GM19397 (cell line): Measurements from ENCODE around the gene NUF2.
"Not testable (repeated sequence)": the region's sequence is repeated elsewhere in the genome, so short reads cannot be mapped to it uniquely, and the experiment has no call there.

Experiments
- ATAC-seq: cut with Tn5 transposase; IDR thresholded peaks from one replicate; pipeline ENCODE4 v1.9.1; 2021; ENCODE audit warnings: mild to moderate bottlenecking, moderate library complexity; ENCODE audit not compliant: unreplicated experiment

Gene NUF2

DNA sequence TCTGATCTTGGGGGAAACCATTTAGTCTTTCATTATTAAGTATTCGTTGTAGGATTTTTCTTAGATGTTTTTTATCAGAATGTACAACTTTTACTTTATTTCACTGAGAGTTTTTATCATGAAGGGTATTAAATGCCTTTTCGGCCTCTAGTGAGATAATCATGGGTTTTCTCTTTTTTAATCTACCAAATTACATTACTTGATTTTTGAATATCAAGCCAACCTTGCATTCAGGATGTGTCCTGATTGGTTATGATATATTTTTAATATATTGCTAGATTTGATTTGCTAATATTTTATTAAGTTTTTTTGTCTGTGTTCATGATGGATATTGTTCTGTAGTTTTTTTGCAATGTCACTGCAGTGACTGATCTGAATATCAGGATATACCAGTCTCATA lies 9.4 kb downstream of the NUF2 start:
- ATAC-seq: no peak

GRCh38 chr1:163335216-163335615 lies 13.5 kb downstream of the NUF2 start:
- no peak for ATAC-seq

- no peak for ATAC-seq
These were observed 15.9 kb downstream of the NUF2 start for GRCh38 chr1:163337631-163338030.

- ATAC-seq: no peak
These were observed 24.6 kb downstream of the NUF2 start for GRCh38 chr1:163346326-163346870.

DNA sequence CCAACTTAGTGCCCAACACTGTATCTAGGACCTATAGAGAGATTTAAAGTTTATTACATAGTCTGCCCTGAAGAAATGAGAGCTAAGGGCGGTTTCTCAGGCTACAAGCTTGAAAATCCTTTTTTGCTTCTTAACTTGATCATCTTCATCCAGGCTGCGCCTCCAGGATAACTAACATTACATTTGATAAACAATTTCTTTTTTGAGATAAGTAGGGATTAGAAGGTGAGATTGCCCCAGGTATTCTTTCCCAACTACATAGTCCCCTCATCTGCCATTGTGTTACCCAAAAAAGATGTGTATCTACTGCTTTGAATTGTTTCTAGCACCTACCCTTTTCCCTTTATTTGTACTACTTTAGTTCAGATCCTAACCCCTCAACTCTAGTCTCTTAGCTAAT lies 25.4 kb downstream of the NUF2 start:
- no peak for ATAC-seq

DNA sequence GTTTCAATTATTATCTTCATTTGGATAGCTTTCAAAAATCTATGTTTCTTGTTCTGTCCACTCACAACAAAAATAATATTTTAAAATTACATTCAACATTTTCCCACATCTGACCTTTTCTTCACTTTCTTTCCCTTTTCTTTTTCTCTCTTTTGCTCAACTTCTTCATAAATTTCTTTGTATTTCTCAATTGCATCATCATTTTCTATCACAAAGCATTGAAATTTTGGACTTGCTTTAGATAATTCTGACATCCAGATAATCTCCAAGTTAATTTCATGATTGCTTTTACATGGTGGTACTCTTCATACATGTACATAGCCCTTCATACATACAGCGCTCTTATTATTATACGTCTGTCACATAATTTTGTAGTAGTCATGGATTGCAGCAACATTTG lies 30.2 kb downstream of the NUF2 start:
- ATAC-seq: no peak

DNA sequence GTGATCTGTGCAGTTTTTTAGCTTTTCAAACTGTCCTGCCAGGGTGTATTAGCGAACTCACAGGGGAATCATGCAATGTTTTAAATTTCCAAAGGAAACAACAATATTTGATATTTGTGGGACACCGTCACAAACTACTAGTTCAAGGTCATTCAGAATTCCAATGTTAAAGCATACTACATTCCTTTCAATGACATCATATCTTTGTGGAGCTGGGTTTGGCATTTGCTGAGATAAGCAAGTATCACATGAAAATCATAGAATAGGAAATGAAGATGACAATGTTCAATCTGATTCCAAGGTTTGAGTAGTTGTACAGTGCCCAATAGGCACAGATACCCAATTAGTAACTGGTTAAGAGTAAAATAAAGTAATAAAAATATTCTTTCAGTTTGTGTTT lies 35.6 kb downstream of the NUF2 start:
- ATAC-seq: no peak

GRCh38 chr1:163358172-163358571 lies 36.4 kb downstream of the NUF2 start:
- not testable (repeated sequence) for ATAC-seq

DNA sequence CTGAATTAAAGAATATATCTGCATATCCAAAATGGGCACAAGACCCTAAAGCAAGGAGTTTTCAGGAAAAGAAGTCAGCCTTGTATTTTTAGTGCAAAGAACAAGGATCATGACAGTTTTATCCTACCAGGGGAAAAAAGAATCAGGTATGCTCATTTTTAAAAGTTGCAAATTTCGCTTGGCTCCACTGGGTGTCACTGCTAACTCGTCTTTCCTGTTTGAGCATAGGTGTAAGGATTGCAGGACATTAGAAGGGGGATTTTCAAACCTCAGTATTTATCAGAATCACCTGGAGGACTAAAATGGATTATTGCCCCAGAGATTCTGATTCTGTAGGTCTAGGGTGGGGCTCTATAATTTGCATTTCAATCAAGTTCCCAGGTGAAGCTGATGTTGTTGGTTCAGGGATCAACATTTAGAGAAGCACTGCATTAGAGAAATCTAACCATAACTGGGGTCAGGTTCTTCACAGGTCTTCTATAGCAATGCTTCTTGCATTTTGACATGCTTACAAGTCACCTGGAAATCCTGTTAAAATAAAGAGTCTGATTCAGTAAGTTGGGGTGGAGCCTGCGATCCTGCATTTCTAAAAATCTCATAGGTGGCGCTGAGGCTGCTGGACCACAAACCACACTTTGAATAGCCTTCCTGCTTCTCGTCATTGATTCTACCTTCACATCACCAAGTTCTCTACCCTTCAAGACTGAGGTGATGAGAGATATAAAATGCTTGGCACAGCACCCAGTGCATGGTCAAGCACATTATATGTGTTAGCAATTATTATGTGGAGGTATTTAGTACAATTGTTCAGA lies 39.6 kb downstream of the NUF2 start:
- ATAC-seq: no peak

DNA sequence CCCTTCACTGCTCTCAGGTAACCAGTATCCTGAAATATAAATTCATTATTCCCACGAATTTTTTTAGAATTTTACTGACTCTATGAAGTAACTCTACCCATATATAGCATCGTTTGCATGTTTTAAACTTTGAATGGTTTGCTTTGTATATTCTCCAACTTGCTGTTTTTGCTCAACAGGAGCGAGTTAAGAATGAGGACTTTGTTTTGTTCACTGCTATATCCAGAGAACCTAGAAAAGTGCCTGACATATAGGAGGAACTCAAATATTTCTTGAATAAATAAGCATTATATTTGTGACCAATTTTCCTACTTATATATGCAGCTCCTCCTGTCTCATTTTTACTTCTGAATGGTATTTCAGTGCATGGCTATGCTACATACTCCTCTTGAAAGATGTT lies 43.4 kb downstream of the NUF2 start:
- no peak for ATAC-seq

- no peak for ATAC-seq
These were observed 44.8 kb downstream of the NUF2 start for GRCh38 chr1:163366555-163366954.

- no peak for ATAC-seq
These were observed 46.0 kb downstream of the NUF2 start for GRCh38 chr1:163367721-163368120.

GRCh38 chr1:163372576-163372975 lies 50.8 kb downstream of the NUF2 start:
- ATAC-seq: no peak

- ATAC-seq: no peak
These were observed 56.8 kb downstream of the NUF2 start for GRCh38 chr1:163378554-163378953.

GRCh38 chr1:163379801-163380200 lies 58.0 kb downstream of the NUF2 start:
- no peak for ATAC-seq

GRCh38 chr1:163381487-163382184 lies 59.9 kb downstream of the NUF2 start:
- no peak for ATAC-seq

- no peak for ATAC-seq
These were observed 60.6 kb downstream of the NUF2 start for GRCh38 chr1:163382395-163382794.

DNA sequence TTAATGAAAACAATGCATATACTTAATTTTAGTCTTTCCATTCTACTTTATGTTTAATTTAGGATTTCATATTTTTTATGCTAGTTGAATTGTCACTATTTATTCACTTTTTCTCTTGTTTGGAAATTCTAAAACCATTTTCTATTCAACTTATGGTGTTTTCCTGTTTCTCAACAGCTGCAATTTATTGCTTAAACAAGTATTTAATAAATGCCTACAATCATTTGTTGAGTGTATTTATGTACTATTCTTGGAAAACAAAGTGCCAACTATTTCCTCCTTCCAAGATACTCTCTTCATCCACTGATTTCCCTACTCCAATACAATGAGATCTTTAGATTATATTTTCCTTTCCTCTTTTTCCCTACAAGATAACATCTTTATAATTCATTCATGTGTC lies 65.4 kb downstream of the NUF2 start:
- ATAC-seq: no peak

DNA sequence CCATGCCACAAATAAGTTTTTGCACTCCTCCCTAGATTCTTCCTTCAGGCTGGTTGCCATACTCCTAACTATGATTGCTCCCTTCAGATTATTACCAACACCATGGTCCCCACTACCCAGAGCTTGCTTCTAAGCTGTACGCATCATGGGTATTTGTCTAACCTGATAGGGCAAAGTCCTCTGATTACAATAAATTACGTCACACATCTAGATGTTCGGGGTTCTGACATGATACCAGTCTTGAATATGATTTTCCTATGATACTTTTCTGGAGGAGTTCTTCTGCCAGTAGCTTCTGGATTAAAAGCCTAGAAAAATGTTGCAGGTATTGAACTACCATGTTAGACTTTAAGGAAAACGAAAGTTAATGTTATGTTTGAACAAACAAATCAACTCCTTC lies 67.2 kb downstream of the NUF2 start:
- ATAC-seq: no peak

DNA sequence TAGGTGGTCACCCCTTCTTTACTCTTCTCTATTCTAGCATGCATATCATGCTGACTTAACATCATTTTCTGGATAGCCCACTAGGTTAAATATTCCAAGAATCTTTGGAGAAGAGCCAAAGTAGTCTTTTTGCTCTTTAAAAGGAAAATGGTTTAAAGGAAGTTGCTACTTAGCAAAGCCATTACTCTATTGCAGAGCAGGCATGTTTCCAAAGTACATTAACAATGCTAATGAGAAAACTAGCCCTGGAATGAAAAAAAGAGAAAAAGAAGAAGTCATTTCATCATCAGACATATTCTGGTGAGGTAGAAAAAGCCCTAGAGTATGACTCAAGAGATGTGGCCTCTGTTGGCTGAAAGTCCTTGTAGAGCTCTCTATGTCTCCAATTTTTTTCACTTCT lies 74.0 kb downstream of the NUF2 start:
- ATAC-seq: no peak

GRCh38 chr1:163397451-163398200 lies 75.9 kb downstream of the NUF2 start:
- no peak for ATAC-seq
